K562 (cell line): ENCODE results near the gene AMZ1. TPM values are rescaled to one million over a fixed set of nuclear protein-coding genes. Genes with fewer than 3 reads are reported as not detected.

Source experiments
- ATAC-seq: fragments of 200-7000 bp; cut with Tn5 transposase; 3 replicates; pipeline ENCODE4 v1.9.1; 2020; ENCODE audit warnings: moderate library complexity
- BruUV-seq: library from RNA; stranded (reverse); fragments of 400-500 nt; replicated peaks from 2 replicates; lab custom pipeline; 2021; lab: Mats Ljungman, UMichigan
- CTCF ChIA-PET: fragments of 300-600 bp; formaldehyde crosslinking; extraction: SDS; loops from one replicate; lab custom pipeline; 2021; ENCODE audit warnings: low intra/inter-chr PET ratio; lab: Yijun Ruan, JAX
- POLR2A ChIA-PET: fragments of 300-600, 350-650 bp; sonication (Branson Sonifier 250); formaldehyde crosslinking; extraction: SDS; loops from one replicate; lab custom pipeline; 2021; ENCODE audit warnings: antibody characterized with exemption, inconsistent platforms; lab: Yijun Ruan, JAX
- DNase-seq, 4 experiments: peaks; one replicate each; pipeline versions ENCODE4 v3.0.0 to v3.0.0-alpha.2; 2011 to 2018; ENCODE audit warnings: low spot score in 3 of 4, mixed read lengths in 3 of 4; ENCODE audit errors: extremely low read depth in 1 of 4
- FAIRE-seq: peaks from 2 replicates; lab custom pipeline; 2011; peaks lifted over from hg19 to GRCh38; lab: Jason Lieb, UNC
- H2AFZ ChIP-seq: 2 replicates; pipeline ENCODE4 v1.6.0; 2011; ENCODE audit warnings: low read depth, low read length, control low read depth, inconsistent platforms
- H3K27ac ChIP-seq: fragments of 200-600 bp; 3 replicates; pipeline ENCODE4 v1.8.0; 2011; ENCODE audit warnings: low read depth, mild to moderate bottlenecking, control low read depth, inconsistent platforms, low read length, moderate library complexity, mixed read lengths; ENCODE audit errors: extremely low read depth
- H3K27me3 ChIP-seq, 2 experiments: fragments of 300-600 bp in 1 of 2; 2 replicates in 1 of 2; 3 replicates in 1 of 2; pipeline versions ENCODE4 v1.6.0 to v1.8.0; 2011; ENCODE audit warnings: inconsistent platforms in 2 of 2, low read length in 2 of 2, mild to moderate bottlenecking in 1 of 2, mixed read lengths in 1 of 2, moderate library complexity in 1 of 2; ENCODE audit not compliant: control insufficient read depth in 2 of 2, insufficient read depth in 2 of 2
- H3K36me3 ChIP-seq: fragments of 300-600 bp; 3 replicates; pipeline ENCODE4 v1.8.0; 2011; ENCODE audit warnings: mild to moderate bottlenecking, low read length, inconsistent platforms; ENCODE audit not compliant: control insufficient read depth, insufficient read depth
- H3K4me1 ChIP-seq, 2 experiments: fragments of 200-600 bp in 1 of 2; replicated peaks in 1 of 2; 2 replicates in 1 of 2; 3 replicates in 1 of 2; pipeline versions ENCODE4 v1.5.1 to v1.8.0; 2011; ENCODE audit warnings: inconsistent platforms in 2 of 2, low read length in 2 of 2, mild to moderate bottlenecking in 1 of 2, mixed read lengths in 1 of 2, moderate library complexity in 1 of 2; ENCODE audit not compliant: control insufficient read depth in 2 of 2, insufficient read depth in 2 of 2
- H3K4me2 ChIP-seq: 2 replicates; pipeline ENCODE4 v1.6.1; 2011; ENCODE audit warnings: low read length, control low read depth, inconsistent platforms, mixed read lengths; ENCODE audit not compliant: insufficient read depth
- H3K4me3 ChIP-seq: fragments of 200-600 bp; sonication (generic), shearing (Covaris generic); 2 replicates; pipeline ENCODE4 v1.5.1; 2016; ENCODE audit warnings: control low read depth, inconsistent platforms
- H3K79me2 ChIP-seq: fragments of 200-600 bp; 3 replicates; pipeline ENCODE4 v1.8.0; 2011; ENCODE audit warnings: low read length, inconsistent platforms; ENCODE audit not compliant: control insufficient read depth, insufficient read depth
- H3K9ac ChIP-seq, 2 experiments: 2 replicates each; pipeline versions ENCODE4 v1.6.0 to v1.6.1; 2011; ENCODE audit warnings: low read depth in 2 of 2, low read length in 2 of 2, control low read depth in 1 of 2, inconsistent platforms in 1 of 2, mild to moderate bottlenecking in 1 of 2, mixed read lengths in 1 of 2; ENCODE audit not compliant: insufficient read depth in 1 of 2
- H3K9me1 ChIP-seq: one replicate; pipeline ENCODE4 v1.6.0; 2011; ENCODE audit warnings: inconsistent platforms, mild to moderate bottlenecking, low read length, moderate library complexity; ENCODE audit not compliant: control insufficient read depth, insufficient read depth
- H3K9me3 ChIP-seq: replicated peaks from 2 replicates; pipeline ENCODE4 v1.5.1; 2011; ENCODE audit warnings: low read depth, low read length, inconsistent platforms; ENCODE audit not compliant: control insufficient read depth, insufficient read depth
- H4K20me1 ChIP-seq: replicated peaks from 2 replicates; pipeline ENCODE4 v1.6.1; 2011; ENCODE audit warnings: low read length, inconsistent platforms, mixed read lengths; ENCODE audit not compliant: control insufficient read depth, insufficient read depth
- DDX20 ChIP-seq: fragments of 450-650 bp; IDR thresholded peaks from 2 replicates; pipeline ENCODE4 v1.6.1; 2016; ENCODE audit warnings: missing genetic modification characterization, low read depth, mild to moderate bottlenecking, missing compliant biosample characterization, moderate library complexity
- FOXJ2 ChIP-seq: fragments of 200-800 bp; sonication (Bioruptor generic); IDR thresholded peaks from 2 replicates; pipeline ENCODE4 v1.6.1; 2016; ENCODE audit warnings: missing genetic modification characterization, missing compliant biosample characterization
- KAT8 ChIP-seq: fragments of 450-650 bp; IDR thresholded peaks from 2 replicates; pipeline ENCODE4 v1.6.1; 2016; ENCODE audit warnings: low read depth, mild to moderate bottlenecking
- LCOR ChIP-seq: sonication (generic); formaldehyde crosslinking; IDR thresholded peaks from 2 replicates; pipeline ENCODE4 v1.8.0; 2022; ENCODE audit warnings: mild to moderate bottlenecking, missing genetic modification reagents
- MCM7 ChIP-seq, 2 experiments: fragments of 450-650 bp; IDR thresholded peaks; 2 replicates each; pipeline ENCODE4 v1.6.1; 2016 to 2018
- MXI1 ChIP-seq: IDR thresholded peaks from 2 replicates; pipeline ENCODE4 v1.6.1; 2011; ENCODE audit warnings: low read depth, mild to moderate bottlenecking, improper control_type of control experiment, low read length
- PATZ1 ChIP-seq: fragments of 250-450 bp; sonication (Bioruptor Pico); IDR thresholded peaks from 2 replicates; pipeline ENCODE4 v1.5.0; 2020; ENCODE audit warnings: mild to moderate bottlenecking, borderline replicate concordance
- RBFOX2 ChIP-seq: fragments of 200-400 bp; formaldehyde crosslinking; IDR thresholded peaks from 2 replicates; pipeline ENCODE4 v1.6.1; 2017; ENCODE audit warnings: low read depth, mild to moderate bottlenecking, low read length, moderate library complexity
- SETDB1 ChIP-seq: IDR thresholded peaks from one replicate; pipeline ENCODE4 v1.6.1; 2012; ENCODE audit warnings: low read length, control low read depth, inconsistent platforms
- ZBTB17 ChIP-seq: fragments of 450-650 bp; formaldehyde crosslinking; IDR thresholded peaks from 2 replicates; pipeline ENCODE4 v1.4.0; 2020; ENCODE audit warnings: mild to moderate bottlenecking
- ZC3H8 ChIP-seq: fragments of 450-650 bp; IDR thresholded peaks from 2 replicates; pipeline ENCODE4 v1.6.1; 2017
- ZFP36 ChIP-seq: fragments of 150-350 bp; IDR thresholded peaks from 2 replicates; pipeline ENCODE4 v1.6.1; 2018; ENCODE audit warnings: low read length, low read depth; ENCODE audit not compliant: partially characterized antibody
- ZNF644 ChIP-seq: fragments of 200-800 bp; sonication (Bioruptor generic); IDR thresholded peaks from 2 replicates; pipeline ENCODE4 v1.6.1; 2016; ENCODE audit warnings: low read depth, missing genetic modification characterization, missing compliant biosample characterization
- WGBS: fragments of 100-300 bp; shearing (Covaris generic); methylation state at CpG from one replicate; pipeline ENCODE4 v1.1.6; 2016; ENCODE audit warnings: low coverage, mixed read lengths; ENCODE audit not compliant: insufficient coverage; ENCODE audit errors: missing lambda C conversion rate; 5-methylcytosine and 5-hydroxymethylcytosine counted together
- in situ Hi-C: fragments of 300-500 bp; cut with MboI; formaldehyde crosslinking; loops from 4 replicates; pipeline ENCODE4 v1.15.0; 2018; ENCODE audit warnings: inconsistent platforms, mixed read lengths
- intact Hi-C: fragments of 100-400 bp; cut with micrococcal nuclease; formaldehyde crosslinking; loops from 2 replicates; pipeline ENCODE4 v1.14.2; 2022
- polyA plus RNA-seq, 8 experiments: library from polyadenylated mRNA; depleted of rRNA in 4 of 8; stranded (reverse) in 5 of 8; unstranded in 3 of 8; fragments of >200 nt; fragmentation: Nextera tagmentation in 2 of 8; fragmentation: Illumina TruSeq in 1 of 8; extraction: Ambion mirVana in 2 of 8; extraction: Trizol in 1 of 8; gene quantifications; 2 replicates each; pipeline versions ENCODE4 v1.2.1 to v1.2.3, GENCODE V29; 2011 to 2014; ENCODE audit warnings: inconsistent platforms in 1 of 8, missing spikeins in 1 of 8
- total RNA-seq, 7 experiments: library from RNA; depleted of rRNA in 6 of 7; stranded (reverse); fragments of >200 nt in 6 of 7; fragmentation: Illumina TruSeq in 2 of 7; extraction: Trizol in 2 of 7; gene quantifications; 2 replicates each; pipeline versions ENCODE4 v1.2.1 to v1.2.3, GENCODE V29; 2011 to 2021; ENCODE audit warnings: low replicate concordance in 1 of 7

The AMZ1 gene
- total and polyA plus RNA-seq, 9 of the 15 experiments (the other 6 are each of a cell fraction or from before 2014, with no cell fraction given), result not detected

- TF ChIP-seq RBFOX2, result 0 out of 2 replicates have a peak, but pooled peaks have one; percentile 22
- TF ChIP-seq, all 486 proteins: peak for 6
Measured at GRCh38 chr7:2661602-2662272, 26.3 kb upstream of the AMZ1 start (continued).

DNA sequence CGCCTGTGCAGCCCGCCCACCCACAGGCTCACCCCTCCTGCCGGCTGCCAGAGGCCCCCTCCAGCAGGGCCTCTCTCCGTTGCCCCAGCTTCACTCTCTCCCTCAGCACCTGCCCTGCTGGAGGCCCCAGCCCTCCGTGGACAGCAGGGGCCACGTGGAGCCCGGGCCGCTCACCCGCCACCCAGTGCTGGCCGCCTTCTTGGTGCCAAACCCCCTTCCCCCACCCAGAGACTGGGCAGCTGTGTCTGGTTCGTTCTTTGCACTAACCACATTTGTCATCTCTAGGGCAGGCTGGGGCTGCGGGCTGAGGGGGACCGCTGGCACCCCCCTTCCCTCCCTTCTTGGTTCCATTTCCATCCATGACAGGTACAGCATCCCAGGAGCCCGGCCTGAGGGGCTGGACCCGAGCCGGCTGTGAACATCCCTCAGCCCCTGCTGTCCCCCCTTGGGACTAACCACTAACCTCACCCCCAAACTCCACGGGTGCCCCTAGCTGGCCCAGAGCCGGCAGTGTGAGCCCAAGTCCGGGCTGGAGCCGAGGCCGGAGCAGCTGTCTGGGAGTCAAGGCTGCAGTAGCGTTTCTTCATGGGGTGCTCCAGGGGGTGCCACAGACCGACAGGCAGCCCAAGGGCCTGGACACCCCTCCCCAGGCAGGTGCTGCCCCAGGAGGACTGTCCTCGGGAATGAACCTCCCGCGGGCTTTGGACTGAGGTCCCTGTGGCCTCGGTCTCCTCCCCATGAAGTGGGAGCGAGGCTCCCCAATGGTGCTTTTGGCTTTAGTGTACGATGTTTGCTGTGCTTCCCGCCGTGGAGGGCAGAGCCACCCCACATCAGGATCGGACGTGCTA, 25.5 kb upstream of the AMZ1 start:
- H2AFZ ChIP-seq, result no peak overlapping the region
- in situ Hi-C loops (no loop called here), intact Hi-C loops (loop anchor here (10.0 kb wide), 1 partner anchor 188 kb away; the partner anchor contains the start of gene GRIFIN)
- 41% methylated on average over 23 of the region's 33 CpGs for WGBS
- no peaks in the 10 kb centered on the region; the same call in 1 of the 2 replicates for H4K20me1 ChIP-seq
- no peak overlapping the region for H3K4me2 ChIP-seq
- peaks cover 1% of the 10 kb centered on the region for H3K9me1 ChIP-seq
- H3K9ac ChIP-seq, result peak overlapping the region in 1 of 2 experiments; percentile 52; a peak in 2 of 4 replicates
- no peak for DNase-seq
- H3K27me3 ChIP-seq, result peaks cover 7 to 10% of the 10 kb centered on the region in 2 experiments; a peak in 2 of 5 replicates
- BruUV-seq, result no TSS peak
- no peak overlapping the region for H3K27ac ChIP-seq
- TF ChIP-seq ZNF644, result no peak
- TF ChIP-seq DDX20 (tag), result no peak
- no peak for TF ChIP-seq MXI1
- TF ChIP-seq SETDB1, result no peak
- TF ChIP-seq ZBTB17 (CRISPR knock-in tag), result no peak
- no peak for TF ChIP-seq MCM7 (IDR thresholded peaks at IDR 0.05)
- TF ChIP-seq ZFP36, result no peak
- no peak for TF ChIP-seq LCOR (CRISPR knock-in tag)
- no peak for TF ChIP-seq KAT8
- no peak for TF ChIP-seq FOXJ2 (tag)
- no peak for TF ChIP-seq PATZ1 (CRISPR knock-in tag)
- TF ChIP-seq ZC3H8, result no peak
- no peak overlapping the region for H3K4me3 ChIP-seq
- ChIA-PET CTCF (no interaction called here), POLR2A (no interaction called here)
- no peaks in the 10 kb centered on the region for H3K36me3 ChIP-seq
- no peaks in the 10 kb centered on the region for H3K79me2 ChIP-seq
- no peak for FAIRE-seq
- H3K9me3 ChIP-seq, result no peaks in the 10 kb centered on the region
- peaks cover 4 to 77% of the 10 kb centered on the region in 2 experiments for H3K4me1 ChIP-seq
- no peak for ATAC-seq
